DMS53 treated with DMSO at 0.1 percent for 48 hours (cell line): ENCODE measurements around the gene TUBA1C.
"Not testable (repeated sequence)": the region's sequence is repeated elsewhere in the genome, so short reads cannot be mapped to it uniquely, and the experiment has no call there.

Source experiments
- DNase-seq: peaks from one replicate; lab custom pipeline; 2025; ENCODE audit not compliant: unreplicated experiment; lab: John Stamatoyannopoulos, UW

Gene TUBA1C

DNA sequence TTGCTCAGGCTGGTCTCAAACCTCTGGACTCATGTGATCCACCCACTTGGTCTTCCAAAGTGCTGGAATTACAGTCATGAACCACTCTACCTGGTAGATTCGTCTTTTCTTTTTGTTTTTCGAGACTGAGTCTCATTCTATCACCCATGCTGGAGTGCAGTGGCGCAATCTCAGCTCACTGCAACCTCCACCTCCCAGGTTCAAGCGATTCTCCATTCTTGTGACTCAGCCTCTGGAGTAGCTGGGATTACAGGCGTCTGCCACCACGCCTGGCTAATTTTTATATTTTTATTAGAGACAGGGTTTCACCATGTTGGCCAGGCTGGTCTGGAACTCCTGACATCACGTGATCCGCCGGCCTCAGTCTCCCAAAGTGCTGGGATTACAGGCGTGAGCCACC is 9.4 kb upstream of the TUBA1C start:
- not testable (repeated sequence) for DNase-seq

DNA sequence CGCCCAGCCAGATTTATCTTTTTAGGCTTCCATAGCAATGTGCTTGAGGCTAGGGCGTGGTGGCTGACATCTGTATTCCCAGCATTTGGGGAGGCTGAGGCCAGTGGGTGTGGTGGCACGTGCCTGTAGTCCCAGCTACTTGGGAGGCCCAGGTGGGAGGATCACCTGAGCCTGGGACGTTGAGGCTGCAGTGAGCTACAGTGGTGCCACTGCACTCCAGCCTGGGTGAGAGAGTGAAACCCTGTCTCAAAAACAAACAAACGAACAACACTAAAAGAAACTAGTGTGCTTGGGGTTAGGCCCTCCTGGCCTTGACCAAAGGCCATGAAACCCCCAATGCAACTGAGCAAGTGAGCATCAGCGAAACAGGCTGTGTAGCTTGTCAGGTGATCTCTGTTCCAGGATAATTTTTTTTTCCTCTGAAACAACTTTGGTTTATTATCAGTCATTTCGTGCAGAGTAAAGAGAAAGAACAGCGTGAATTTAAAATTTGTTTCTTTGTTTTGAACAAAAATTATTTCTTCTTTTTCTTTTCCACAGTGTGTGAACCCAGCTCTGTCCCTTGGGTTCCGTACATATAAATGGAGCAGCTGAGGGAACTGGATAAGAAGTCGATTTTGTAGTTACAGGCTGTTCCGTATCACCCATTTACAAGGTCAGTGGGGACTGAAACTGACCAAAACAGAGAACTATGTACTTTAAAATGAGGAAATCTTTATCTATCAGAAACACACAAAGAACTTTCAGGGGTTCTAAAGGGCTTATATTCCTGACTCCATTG is 8.8 kb upstream of the TUBA1C start:
- DNase-seq, result no peak

DNA sequence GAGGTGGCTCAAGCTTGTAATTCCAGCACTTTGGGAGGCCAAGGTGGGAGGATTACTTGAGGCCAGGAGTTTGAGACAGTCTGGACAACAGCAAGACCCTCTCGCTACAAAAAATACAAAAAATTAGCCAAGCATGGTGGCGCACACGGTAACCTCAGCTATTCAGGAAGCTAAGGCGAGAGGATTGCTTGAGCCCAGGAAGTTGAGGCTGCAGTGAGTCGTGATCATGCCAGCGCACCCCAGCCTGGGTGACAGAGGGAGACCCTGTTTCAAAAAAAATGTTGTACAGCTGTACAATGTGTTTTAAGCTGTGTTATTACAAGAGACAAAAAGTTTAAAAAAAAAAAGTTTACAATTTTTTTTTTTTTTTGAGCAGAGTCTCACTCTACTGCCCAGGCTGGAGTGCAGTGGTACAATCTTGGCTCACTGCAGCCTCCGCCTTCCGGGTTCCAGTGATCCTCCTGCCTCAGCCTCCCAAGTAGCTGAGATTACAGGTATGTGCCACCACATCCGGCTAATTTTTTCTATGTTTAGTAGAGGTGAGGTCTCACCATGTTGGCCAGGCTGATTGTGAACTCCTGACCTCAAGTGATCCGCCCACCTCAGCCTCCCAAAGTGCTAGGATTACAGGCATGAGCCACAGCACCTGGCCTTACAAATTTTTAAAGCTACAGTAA is 7.2 kb upstream of the TUBA1C start:
- not testable (repeated sequence) for DNase-seq

DNA sequence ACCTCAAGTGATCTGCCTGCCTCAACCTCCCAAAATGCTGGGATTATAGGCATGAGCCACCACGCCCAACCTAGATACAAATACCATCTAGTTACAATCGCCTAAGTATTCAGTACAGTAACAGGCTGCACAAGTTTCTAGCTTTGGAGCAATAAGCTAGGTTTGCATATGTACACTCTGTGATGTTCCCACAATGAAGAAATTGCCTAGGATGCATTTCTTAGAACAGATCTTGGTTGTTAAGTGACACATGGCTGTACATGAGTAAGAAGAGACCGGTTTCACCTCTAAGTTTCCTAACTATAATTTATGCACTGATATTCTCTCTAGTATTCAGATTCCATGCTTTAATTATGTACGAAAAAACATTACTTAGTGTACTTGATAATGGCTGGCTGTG is 5.4 kb upstream of the TUBA1C start:
- no peak for DNase-seq

DNA sequence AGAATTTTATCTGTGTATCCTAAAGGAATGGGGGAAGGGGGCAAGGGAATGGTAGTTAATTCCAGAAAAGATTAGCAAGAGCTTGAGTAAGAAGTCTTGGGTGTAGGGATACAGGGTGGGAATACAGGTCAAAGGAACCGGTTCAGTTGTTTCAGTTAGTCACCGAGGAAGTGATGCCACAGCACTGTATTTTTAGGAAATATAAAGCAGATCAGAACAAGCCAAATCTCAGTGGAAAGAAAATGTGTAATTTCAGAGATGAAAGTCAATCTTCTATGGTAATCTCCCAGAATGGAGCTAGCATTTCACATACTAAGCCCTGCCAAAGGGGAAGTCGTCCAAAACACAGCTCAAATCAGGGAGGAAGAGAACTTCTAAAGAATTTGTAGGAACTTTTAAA is 4.7 kb upstream of the TUBA1C start:
- no peak for DNase-seq

DNA sequence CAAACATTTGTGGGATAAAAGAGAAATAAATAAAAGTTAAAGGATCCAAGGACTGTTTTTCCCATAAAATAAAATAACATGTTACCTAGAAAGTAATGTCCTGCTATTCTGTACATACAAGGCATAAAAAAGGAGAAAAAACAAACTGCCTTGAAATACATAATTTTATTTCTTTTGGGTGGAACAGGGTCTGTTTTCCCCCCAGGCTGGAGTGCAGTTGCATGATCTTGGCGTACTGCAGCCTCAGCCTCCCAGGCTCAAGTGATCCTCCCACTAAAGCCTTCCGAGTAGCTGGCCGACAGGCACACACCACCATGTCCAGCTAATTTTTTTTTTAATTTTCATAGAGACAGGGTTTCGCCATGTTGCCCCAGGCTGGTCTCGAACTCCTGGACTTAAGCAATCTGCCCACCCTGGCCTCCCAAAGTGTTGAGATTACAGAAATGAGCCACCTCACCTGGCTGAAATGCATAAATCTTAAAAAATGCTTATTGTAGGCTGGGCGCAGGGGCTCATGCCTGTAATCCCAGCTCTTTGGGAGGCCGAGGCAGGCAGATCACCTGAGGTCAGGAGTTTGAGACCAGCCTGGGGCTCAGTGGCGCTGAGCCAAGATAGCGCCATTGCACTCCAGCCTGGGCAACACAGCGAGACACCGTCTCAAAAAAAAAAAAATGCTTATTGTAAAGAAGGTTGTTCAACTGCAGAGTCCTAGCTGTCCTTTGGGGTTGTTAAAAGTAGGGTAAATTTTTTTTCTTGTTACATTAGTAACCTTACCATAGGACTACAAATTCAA is 4.1 kb upstream of the TUBA1C start:
- DNase-seq, result no peak

DNA sequence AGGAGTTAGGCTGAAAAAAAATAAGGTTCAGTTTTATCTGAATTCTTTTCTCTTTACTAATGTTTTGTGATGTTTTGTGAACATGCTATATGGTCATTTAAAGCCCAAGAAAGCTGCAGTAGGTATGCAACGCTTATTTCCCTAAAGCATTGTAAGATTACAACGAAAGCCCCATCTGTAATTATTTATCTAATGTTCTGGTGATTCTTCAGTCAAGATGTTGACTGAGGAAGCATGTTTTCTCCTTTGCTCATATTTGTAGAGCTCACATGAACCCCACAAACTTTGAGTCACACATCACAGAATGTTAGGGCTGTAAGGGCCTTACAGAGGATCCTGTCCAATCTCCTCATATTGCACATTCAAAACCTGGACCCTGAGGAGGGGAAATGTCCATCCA is 3.2 kb upstream of the TUBA1C start:
- no peak for DNase-seq

DNA sequence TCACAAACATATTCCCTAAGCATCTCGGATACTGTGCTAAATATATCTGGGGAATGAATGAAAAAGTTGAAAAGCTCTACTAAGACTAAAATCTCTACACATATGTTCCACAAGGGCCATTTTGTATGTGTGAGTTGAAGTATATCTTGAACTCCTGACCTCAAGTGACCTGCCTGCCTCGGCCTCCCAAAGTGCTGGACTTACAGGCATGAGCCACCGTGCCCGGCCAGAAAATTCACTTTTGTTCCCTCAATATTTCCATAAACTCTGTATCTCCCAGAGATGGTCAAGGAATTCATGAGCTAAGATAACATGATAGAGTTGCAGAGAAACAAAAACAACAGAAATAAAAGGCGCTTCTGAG is 1.5 kb upstream of the TUBA1C start:
- no peak for DNase-seq

DNA sequence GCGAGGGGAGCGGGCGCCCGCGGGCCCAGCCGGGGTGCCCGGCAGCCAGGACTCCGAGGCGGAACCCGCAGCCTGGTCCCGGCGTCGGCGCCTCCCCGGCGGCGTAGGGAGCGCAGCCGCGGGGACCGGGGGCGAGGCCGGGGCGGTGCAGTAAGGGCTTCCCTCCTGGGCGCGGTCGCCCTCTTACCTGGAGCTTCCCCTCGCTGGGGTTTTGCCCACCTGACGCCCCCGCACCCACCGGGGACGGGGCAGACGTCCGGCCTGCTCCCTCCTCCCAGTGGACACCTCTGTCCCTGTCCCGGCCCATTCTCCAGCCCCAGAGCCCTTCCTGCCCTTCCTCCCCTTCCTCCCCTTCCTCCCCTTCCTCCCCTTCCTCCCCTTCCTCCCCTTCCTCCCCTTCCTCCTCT is 413 bp upstream of the TUBA1C start:
- peak; percentile 69 for DNase-seq

DNA sequence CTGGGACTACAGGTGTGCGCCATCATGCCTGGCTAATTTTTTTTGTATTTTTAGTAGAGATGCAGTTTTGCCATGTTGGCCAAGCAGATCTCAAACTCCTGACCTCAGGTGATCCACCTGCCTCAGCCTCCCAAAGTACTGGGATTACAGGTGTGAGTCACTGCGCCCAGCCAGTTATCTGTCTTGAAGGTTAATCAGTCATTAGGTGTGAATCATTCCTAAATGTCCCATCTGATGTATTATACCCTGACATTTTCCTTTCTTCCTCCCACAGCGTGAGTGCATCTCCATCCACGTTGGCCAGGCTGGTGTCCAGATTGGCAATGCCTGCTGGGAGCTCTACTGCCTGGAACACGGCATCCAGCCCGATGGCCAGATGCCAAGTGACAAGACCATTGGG is 4.3 kb downstream of the TUBA1C start:
- not testable (repeated sequence) for DNase-seq

DNA sequence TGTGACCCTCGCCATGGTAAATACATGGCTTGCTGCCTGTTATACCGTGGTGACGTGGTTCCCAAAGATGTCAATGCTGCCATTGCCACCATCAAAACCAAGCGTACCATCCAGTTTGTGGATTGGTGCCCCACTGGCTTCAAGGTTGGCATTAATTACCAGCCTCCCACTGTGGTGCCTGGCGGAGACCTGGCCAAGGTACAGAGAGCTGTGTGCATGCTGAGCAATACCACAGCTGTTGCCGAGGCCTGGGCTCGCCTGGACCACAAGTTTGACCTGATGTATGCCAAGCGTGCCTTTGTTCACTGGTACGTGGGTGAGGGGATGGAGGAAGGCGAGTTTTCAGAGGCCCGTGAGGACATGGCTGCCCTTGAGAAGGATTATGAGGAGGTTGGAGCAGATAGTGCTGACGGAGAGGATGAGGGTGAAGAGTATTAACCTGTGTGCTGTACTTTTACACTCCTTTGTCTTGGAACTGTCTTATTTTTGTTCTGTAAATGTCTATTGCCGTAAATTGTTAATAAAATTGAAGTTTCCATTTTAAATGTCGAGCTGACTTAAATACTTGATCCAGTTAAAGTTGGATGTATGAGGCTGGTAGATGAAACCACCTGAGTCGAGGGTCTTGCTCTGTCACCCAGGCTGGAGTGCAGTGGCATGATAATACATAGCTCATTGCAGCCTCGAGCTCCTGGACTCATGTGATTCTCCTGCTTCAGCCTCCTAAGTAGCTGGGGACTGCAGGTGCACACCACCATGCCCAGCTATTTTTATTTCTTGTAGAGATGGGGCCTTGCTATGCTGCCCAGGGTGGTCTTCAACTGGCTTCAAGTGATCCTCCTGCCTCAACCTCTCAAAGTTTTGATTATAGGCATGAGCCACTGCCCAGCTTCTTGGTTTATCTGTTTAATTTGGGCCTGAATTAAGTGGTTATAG is 8.2 kb downstream of the TUBA1C start:
- DNase-seq, result no peak

DNA sequence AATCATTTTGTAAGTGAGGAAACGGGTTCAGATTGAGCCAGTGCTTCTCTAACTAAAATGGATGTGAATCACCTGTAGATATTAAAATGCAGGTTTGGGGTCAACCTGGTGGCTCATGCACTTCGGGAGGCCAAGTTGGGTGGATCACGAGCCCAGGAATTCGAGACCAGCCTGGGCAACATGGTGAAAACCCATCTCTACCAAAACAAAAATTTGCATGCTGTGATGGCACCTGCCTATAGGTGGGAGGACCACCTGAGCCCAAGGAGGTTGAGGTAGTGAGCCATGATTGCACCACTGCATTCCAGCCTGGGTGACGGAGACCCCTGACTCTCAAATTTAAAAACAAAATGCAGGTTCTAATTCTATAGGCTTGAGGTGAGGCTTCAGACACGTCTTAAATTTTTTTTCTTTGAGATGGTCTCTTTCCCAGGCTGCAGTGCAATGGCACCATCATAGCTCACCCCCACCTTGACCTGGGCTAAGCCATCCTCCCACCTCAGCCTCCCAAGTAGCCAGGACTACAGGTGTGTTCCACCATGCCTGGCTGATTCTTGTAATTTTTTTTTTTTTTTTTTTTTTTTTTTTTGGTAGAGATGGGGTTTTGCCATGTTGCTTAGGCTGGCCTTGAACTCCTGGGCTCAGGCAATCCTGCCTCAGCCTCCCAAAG is 9.0 kb downstream of the TUBA1C start:
- DNase-seq, result no peak

DNA sequence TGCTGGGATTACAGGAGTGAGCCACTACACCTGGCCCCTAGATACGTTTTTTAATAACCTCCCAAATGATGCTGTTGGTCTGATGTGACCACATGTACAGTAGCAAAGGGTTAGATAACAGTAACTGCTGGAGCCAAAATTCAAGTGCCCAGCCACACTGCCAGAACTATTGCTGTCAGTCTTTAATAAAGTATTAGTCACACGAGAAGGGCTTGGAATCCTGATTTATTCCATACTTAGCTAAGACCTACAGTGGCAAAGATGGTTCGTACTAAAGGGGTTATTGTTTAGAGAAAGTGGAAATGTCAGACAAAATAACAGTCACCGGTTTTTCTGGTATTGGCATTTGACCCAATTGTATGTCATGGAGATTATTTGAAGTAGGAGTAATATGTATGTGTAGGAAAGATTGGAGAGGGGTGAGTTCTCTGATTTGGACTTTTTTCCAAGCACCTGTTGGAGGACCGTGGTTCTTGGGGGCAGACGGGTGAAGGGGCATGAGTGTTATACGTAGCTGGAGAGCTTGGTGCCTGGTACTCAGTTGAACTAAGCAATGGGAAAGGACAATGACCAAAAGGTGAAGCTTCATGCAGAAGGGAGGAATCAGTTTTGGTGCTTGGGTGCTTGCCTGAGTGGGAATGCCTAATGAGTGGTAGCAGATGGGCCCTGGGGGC is 9.7 kb downstream of the TUBA1C start:
- DNase-seq, result no peak

DNA sequence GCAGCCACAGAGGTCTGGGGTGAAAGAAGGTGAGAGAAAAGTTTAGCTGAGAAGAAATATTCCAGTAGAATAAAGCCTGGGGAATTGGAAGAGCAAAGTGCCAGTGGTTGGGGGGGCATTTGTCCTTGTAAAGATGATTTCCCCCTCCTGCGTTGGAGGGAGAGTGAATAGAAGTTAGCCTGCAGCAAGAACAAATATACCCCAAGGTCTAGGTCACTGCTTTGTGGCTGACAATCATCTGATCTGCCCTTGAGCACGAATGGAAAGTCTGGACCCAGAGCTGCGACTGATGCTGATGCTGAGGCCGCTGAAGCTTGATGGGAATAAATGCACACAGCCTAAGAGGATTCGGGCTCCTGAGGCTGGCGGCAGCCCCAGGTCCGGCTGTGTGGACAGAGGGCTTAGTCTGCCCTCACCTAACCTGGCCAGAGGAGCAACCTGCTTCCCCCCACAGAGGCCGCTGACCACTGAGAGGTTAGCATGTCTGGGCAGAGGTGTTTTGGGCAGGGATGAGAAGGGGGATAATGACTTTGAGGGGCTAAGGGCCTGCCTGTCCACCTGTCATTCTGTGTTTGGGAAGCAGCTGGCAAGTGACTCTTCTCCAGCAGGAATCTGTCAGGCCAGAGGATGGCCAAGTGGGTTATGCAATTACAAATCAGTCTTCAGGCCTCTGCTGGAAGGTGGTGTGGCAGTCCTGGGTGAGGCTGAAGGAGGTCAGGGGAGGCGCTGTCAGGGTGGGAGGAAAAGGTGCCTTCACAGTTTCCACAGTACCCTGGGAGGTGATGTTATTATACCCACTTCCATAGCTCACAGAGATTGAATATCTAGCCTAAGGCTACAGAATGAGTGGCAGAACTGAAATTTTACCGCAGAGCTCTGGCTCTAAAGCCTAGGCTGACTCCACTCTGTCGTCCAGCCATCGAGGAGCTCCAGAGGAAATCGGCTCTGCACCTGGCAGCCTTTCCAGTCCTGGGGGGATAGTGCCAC is 11.7 kb downstream of the TUBA1C start:
- DNase-seq, result no peak

DNA sequence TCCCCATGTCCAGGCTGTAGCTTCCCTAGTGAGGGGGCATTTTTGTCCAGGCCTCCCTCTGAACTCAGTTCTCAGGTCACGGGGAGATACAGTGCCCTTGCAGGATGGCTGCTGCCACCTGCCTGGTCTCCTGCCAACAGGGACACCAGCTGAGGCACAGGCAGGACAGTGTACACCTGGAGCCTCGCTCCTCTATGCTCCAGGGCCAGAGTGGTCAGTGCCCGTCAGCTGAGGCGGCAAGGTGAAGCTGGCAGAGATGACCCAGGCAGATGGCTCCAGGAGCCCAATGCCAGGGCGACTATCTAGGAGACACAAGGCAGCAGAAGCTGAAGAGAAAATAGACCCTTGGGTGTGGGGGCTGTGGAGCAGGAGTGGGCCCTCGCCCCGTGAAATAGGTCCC is 12.6 kb downstream of the TUBA1C start:
- DNase-seq, result no peak

DNA sequence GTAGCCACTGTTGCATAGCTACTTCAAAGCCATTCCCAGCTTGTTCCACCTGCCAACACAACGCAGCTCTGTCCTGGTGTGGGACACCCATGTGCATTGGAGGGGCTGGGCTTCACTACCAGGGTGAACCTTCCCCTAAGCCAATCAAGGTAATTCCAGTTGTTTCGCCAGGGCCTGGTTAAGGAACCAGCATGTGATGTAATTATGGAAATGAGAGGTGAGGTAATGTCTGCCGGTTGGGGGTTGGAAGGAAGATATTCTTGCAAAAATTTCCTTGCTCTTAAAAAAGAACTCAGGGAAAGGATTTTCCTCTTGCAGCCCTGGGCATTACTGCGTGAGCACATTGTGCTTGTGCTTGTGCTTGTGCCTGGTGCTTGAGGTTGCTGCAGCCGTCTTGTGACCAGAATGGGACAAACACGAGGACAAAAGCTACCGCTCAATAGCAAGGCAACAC is 14.9 kb downstream of the TUBA1C start:
- DNase-seq, result no peak

DNA sequence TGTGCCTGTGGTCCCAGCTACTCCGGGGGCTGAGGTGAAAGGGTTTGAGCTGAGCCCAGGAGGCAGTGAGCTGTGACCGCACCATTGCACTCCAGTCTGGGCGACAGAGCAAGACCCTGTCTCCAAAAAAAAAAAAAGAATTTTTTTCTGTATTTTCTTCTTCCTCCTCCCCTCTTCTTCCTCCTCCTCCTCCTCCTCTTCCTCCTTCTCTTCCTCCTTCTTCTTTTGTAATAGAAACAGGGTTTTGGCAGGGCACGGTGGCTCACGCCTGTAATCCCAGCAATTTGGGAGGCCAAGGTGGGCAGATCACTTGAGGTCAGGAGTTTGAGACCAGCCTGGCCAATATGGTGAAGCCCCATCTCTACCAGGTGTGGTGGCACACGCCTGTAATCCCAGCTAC is 15.7 kb downstream of the TUBA1C start:
- not testable (repeated sequence) for DNase-seq

DNA sequence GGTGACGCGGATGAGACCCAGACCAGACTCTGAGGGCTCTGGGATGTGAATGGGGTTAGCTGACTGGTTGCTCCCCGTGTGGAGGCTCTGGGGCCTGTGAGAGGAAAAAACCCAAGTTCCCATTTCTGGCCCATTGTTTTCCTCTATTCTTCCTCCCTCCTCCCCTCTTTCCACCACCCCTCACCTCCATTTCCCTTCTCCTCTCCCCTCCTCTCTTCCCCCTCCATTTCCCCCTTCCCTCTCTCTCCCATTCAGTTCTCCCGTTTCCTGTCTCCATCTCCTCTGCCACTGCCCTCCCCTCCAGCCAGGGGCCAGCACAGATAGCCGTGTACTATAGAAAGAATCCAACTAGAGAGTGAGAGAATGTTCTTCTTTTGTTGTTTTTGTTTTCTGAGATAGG is 17.4 kb downstream of the TUBA1C start:
- no peak for DNase-seq
